ENCODE measurements around the gene FOXK2.

The FOXK2 gene

GRCh38 chr17:82632451-82632850, 112.9 kb downstream of the FOXK2 start:
- TF ChIP-seq RAD21 (IDR thresholded peaks at IDR 0.05; ENCODE audit: low read depth) (no peak), TCF12 (IDR thresholded peaks at IDR 0.05; ENCODE audit: low read depth) (no peak)

- TF ChIP-seq EGR1 (IDR thresholded peaks at IDR 0.05) (no peak), TEAD4 (IDR thresholded peaks at IDR 0.05) (no peak), TCF12 (IDR thresholded peaks at IDR 0.05; ENCODE audit: low read depth) (no peak), RAD21 (IDR thresholded peaks at IDR 0.05; ENCODE audit: low read depth) (no peak), NFIC (IDR thresholded peaks at IDR 0.05) (no peak), ZBTB7A (IDR thresholded peaks at IDR 0.05; ENCODE audit: low read depth) (no peak), CREB1 (IDR thresholded peaks at IDR 0.05; ENCODE audit: low read depth) (no peak), CEBPB (IDR thresholded peaks at IDR 0.05) (no peak), EP300 (IDR thresholded peaks at IDR 0.05; ENCODE audit: borderline replicate concordance) (no peak), YY1 (IDR thresholded peaks at IDR 0.05; ENCODE audit: low read depth) (no peak), FOXM1 (IDR thresholded peaks at IDR 0.05; ENCODE audit: borderline replicate concordance, low read depth) (no peak), USF1 (IDR thresholded peaks at IDR 0.05) (no peak), MAX (IDR thresholded peaks at IDR 0.05) (no peak), TAF1 (IDR thresholded peaks at IDR 0.05; ENCODE audit: low read depth) (no peak), REST (IDR thresholded peaks at IDR 0.05; ENCODE audit: low read depth) (no peak)
Observed at GRCh38 chr17:82633343-82633742, 113.8 kb downstream of the FOXK2 start.

- TF ChIP-seq EGR1 (IDR thresholded peaks at IDR 0.05) (no peak), FOXM1 (IDR thresholded peaks at IDR 0.05; ENCODE audit: borderline replicate concordance, low read depth) (no peak), TCF12 (IDR thresholded peaks at IDR 0.05; ENCODE audit: low read depth) (no peak), NFIC (IDR thresholded peaks at IDR 0.05) (no peak), ZBTB7A (IDR thresholded peaks at IDR 0.05; ENCODE audit: low read depth) (no peak), REST (IDR thresholded peaks at IDR 0.05; ENCODE audit: low read depth) (no peak), CREB1 (IDR thresholded peaks at IDR 0.05; ENCODE audit: low read depth) (no peak), RAD21 (IDR thresholded peaks at IDR 0.05; ENCODE audit: low read depth) (no peak), MAX (IDR thresholded peaks at IDR 0.05) (no peak), YY1 (IDR thresholded peaks at IDR 0.05; ENCODE audit: low read depth) (no peak), EP300 (IDR thresholded peaks at IDR 0.05; ENCODE audit: borderline replicate concordance) (no peak), CEBPB (IDR thresholded peaks at IDR 0.05) (no peak), TAF1 (IDR thresholded peaks at IDR 0.05; ENCODE audit: low read depth) (no peak)
Observed at GRCh38 chr17:82636626-82637598, 117.4 kb downstream of the FOXK2 start.

- no peak for TF ChIP-seq YY1 (IDR thresholded peaks at IDR 0.05; ENCODE audit: low read depth)
- no peak for TF ChIP-seq TCF12 (IDR thresholded peaks at IDR 0.05; ENCODE audit: low read depth)
- no peak for TF ChIP-seq MAX (IDR thresholded peaks at IDR 0.05)
- no peak for TF ChIP-seq ZBTB7A (IDR thresholded peaks at IDR 0.05; ENCODE audit: low read depth)
- no peak for TF ChIP-seq EGR1 (IDR thresholded peaks at IDR 0.05)
- TF ChIP-seq TAF1 (IDR thresholded peaks at IDR 0.05; ENCODE audit: low read depth): no peak
- no peak for TF ChIP-seq CEBPB (IDR thresholded peaks at IDR 0.05)
- TF ChIP-seq EP300 (IDR thresholded peaks at IDR 0.05; ENCODE audit: borderline replicate concordance): no peak
- no peak for TF ChIP-seq TEAD4 (IDR thresholded peaks at IDR 0.05)
Observed at GRCh38 chr17:82638183-82638773, 118.7 kb downstream of the FOXK2 start.

- TF ChIP-seq ZBTB7A (IDR thresholded peaks at IDR 0.05; ENCODE audit: low read depth) (no peak), YY1 (IDR thresholded peaks at IDR 0.05; ENCODE audit: low read depth) (no peak), EGR1 (IDR thresholded peaks at IDR 0.05) (no peak)
Observed at GRCh38 chr17:82639628-82640027, 120.1 kb downstream of the FOXK2 start.

- no peak for TF ChIP-seq USF1 (IDR thresholded peaks at IDR 0.05)
- no peak for TF ChIP-seq FOXM1 (IDR thresholded peaks at IDR 0.05; ENCODE audit: borderline replicate concordance, low read depth)
- no peak for TF ChIP-seq EGR1 (IDR thresholded peaks at IDR 0.05)
- TF ChIP-seq REST (IDR thresholded peaks at IDR 0.05; ENCODE audit: low read depth): no peak
- TF ChIP-seq CREB1 (IDR thresholded peaks at IDR 0.05; ENCODE audit: low read depth): no peak
- no peak for TF ChIP-seq NFIC (IDR thresholded peaks at IDR 0.05)
Observed at GRCh38 chr17:82640036-82640435, 120.5 kb downstream of the FOXK2 start.
